ENCODE results near the gene AXIN2.

AXIN2 gene

DNA sequence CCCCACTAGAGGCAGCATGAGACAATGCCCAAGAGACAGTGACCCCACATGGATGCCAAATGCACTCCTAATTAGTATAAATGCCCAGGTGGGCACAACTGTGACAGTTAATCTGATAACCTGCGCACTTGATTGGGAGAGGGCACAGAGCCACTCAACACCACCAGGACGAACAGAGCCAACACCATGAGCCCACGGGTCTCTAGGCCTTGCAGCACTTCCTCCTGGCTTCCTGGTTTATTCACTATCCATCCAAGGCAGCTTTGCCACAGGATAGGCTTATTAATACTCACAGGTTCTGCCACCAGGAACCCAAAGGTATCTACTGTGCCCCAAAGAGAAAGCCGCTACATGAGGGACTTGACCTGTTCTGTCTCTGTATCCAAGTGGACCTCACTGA is 14.9 kb downstream of the AXIN2 start:
- DNase-seq (ENCODE audit: low read depth, low spot score) = no peak
- Histone ChIP-seq H3K9ac (ENCODE audit: insufficient read length) (no peak overlapping the region), H3K36me3 (ENCODE audit: insufficient read depth, low read length) (peaks cover 15% of the 10 kb centered on the region), H3K4me3 (no peak overlapping the region), H3K27ac (no peak overlapping the region), H3K9me3 (ENCODE audit: low read depth, low read length) (no peaks in the 10 kb centered on the region)
- no peak for TF ChIP-seq FOXP2 (optimal IDR thresholded peaks at IDR 0.05; ENCODE audit: control extremely low read depth, extremely low read length, insufficient read depth)
- no peak for TF ChIP-seq EZH2 (IDR thresholded peaks at IDR 0.05)
- TF ChIP-seq POLR2AphosphoS5 (IDR thresholded peaks at IDR 0.05; ENCODE audit: borderline replicate concordance, low read depth, low read length) = no peak

DNA sequence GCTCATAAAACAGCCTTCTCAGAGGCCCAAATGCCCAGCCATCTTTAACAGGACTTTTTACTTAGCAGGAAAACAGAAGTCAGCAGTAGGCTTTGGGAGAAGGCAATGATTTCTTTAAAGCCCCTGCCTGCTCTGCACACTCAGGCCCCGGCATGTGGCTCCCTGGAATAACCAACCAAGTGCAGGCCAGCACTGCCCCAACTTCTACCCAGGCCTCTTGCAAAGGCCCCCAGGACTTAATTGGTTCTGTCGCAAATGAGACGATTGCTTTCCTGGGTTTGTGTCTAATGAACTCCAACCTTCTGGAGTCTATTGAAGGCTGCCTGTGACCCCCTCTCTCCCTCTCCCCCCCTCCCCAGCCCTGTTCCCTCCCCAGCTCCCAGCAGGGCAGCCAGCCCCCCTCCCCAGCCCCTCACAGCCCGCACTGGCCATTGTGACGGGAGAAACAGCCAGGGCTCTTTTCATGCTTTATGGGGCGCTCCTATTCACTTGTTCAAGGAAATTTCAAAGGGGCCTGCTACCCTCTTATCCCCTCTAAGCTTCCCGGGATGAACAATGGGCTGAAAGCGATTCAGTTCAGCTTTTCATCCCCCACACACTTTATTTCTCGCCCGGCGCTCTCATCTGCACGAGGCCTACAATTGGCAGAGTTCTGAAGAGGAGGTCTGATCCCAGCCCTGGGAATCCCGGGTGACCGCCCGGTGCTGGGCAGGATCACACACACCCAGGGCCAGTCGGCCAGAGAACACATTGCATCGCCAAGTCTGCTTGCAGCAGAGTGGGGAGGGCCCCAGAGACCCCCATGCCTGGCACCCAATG is 15.5 kb downstream of the AXIN2 start:
- H3K4me3 ChIP-seq = no peak overlapping the region

DNA sequence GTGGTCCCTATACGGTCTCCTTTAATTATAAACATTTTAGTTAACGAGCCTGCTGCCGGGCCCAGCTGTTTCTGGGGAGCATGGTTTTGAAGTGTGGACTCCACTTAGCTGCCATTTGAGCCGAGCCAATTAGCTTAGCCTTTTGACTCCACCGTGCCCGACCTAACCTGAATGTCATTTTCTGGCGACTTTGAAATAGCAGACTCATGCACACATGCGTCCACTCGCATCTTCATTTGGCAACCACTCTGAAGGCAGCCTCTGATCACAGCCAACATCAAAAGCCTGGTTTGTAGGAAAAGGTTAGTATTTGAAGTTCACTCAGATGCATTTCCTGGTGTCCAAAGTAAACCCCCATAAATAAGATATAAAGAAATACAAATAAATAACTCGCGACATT is 16.8 kb downstream of the AXIN2 start:
- DNase-seq (ENCODE audit: low read depth, low spot score) = no peak
- Histone ChIP-seq H3K36me3 (ENCODE audit: insufficient read depth, low read length) (peaks cover 25% of the 10 kb centered on the region), H3K9ac (ENCODE audit: insufficient read length) (no peak overlapping the region), H3K4me3 (no peak overlapping the region), H3K9me3 (ENCODE audit: low read depth, low read length) (no peaks in the 10 kb centered on the region), H3K27ac (peak overlapping the region; percentile 46; the same call in 1 of the 2 replicates)
- TF ChIP-seq POLR2AphosphoS5 (IDR thresholded peaks at IDR 0.05; ENCODE audit: borderline replicate concordance, low read depth, low read length) (no peak), FOXP2 (optimal IDR thresholded peaks at IDR 0.05; ENCODE audit: control extremely low read depth, extremely low read length, insufficient read depth) (no peak), EZH2 (IDR thresholded peaks at IDR 0.05) (no peak)

More for the DNA sequence above, 15.5 kb downstream of the AXIN2 start:
- DNase-seq (ENCODE audit: low read depth, low spot score) = no peak
- H3K36me3 ChIP-seq (ENCODE audit: insufficient read depth, low read length) = peaks cover 20% of the 10 kb centered on the region
- TF ChIP-seq EZH2 (IDR thresholded peaks at IDR 0.05) = no peak
- TF ChIP-seq FOXP2 (optimal IDR thresholded peaks at IDR 0.05; ENCODE audit: control extremely low read depth, extremely low read length, insufficient read depth) = no peak
- no peak for TF ChIP-seq POLR2AphosphoS5 (IDR thresholded peaks at IDR 0.05; ENCODE audit: borderline replicate concordance, low read depth, low read length)
- no peak overlapping the region for H3K9ac ChIP-seq (ENCODE audit: insufficient read length)
- no peaks in the 10 kb centered on the region for H3K9me3 ChIP-seq (ENCODE audit: low read depth, low read length)
- no peak overlapping the region for H3K27ac ChIP-seq

DNA sequence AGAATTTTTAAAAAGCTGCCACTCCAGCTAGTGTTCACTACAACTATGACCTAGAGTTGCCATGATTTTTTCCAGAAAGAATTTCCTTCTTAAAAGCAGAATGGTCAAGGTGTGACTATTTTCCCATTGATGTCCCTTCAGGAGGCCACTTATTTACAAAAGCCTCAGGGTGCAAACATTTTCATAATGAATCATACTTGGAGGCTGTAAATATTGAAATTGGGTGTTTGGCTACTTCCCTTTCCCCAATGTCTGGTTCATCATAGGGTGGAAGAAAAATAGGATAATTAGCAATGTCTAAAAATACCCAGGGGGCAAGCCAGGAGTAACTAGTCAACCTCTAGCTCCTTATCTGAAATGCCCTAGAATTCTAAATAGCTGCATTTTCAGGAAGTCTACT is 18.8 kb downstream of the AXIN2 start:
- Histone ChIP-seq H3K4me3 (no peak overlapping the region), H3K9ac (ENCODE audit: insufficient read length) (no peak overlapping the region), H3K27ac (no peak overlapping the region), H3K9me3 (ENCODE audit: low read depth, low read length) (no peaks in the 10 kb centered on the region), H3K36me3 (ENCODE audit: insufficient read depth, low read length) (peaks cover 14% of the 10 kb centered on the region; the same call in 1 of the 2 replicates)
- TF ChIP-seq POLR2AphosphoS5 (IDR thresholded peaks at IDR 0.05; ENCODE audit: borderline replicate concordance, low read depth, low read length) (no peak), FOXP2 (optimal IDR thresholded peaks at IDR 0.05; ENCODE audit: control extremely low read depth, extremely low read length, insufficient read depth) (no peak), EZH2 (IDR thresholded peaks at IDR 0.05) (no peak)
- DNase-seq (ENCODE audit: low read depth, low spot score) = no peak

DNA sequence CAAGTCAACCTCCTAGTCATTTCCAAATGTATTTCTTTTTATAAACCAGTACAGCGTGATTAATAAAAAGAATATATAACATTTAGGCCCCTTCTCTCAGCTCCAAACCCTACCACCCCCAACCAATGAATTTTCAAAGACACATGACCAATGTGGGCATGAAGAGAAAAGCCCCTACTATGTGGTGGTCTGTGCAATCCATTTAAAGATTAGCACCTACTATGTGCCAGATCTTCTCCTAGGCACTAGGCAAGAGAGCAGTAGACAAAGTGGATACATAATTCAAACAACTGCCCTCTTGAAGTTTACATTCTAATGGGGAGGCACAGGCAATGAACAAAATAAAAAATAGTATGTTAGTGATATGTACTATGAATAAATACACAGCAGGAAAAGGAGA is 19.4 kb downstream of the AXIN2 start:
- DNase-seq (ENCODE audit: low read depth, low spot score) = no peak
- H3K36me3 ChIP-seq (ENCODE audit: insufficient read depth, low read length) = peaks cover 19% of the 10 kb centered on the region; the same call in 1 of the 2 replicates
- no peaks in the 10 kb centered on the region for H3K9me3 ChIP-seq (ENCODE audit: low read depth, low read length)
- no peak overlapping the region for H3K9ac ChIP-seq (ENCODE audit: insufficient read length)
- H3K4me3 ChIP-seq = no peak overlapping the region
- TF ChIP-seq EZH2 (IDR thresholded peaks at IDR 0.05) (no peak), FOXP2 (optimal IDR thresholded peaks at IDR 0.05; ENCODE audit: control extremely low read depth, extremely low read length, insufficient read depth) (no peak), POLR2AphosphoS5 (IDR thresholded peaks at IDR 0.05; ENCODE audit: borderline replicate concordance, low read depth, low read length) (no peak)
- no peak overlapping the region for H3K27ac ChIP-seq

DNA sequence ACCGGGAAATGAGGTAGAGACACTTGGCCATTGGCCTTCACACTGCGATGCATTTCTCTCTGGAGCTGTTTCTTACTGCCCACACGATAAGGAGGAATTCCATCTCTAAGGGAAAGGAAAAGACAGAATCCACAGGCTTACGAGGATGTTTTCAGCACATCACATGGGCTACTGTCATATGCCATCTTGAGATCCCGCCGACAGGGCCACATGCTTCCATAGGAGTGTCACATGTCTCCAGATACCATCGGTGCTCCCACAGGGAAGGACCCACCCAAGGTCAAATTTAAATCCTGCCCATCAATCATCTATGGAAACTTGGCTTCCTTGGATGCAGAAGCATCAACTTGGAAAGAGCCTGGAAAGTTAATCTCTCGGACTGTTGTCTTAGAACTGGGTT is 20.0 kb downstream of the AXIN2 start:
- no peaks in the 10 kb centered on the region for H3K9me3 ChIP-seq (ENCODE audit: low read depth, low read length)
- no peak overlapping the region for H3K4me3 ChIP-seq
- H3K9ac ChIP-seq (ENCODE audit: insufficient read length) = no peak overlapping the region
- no peak for DNase-seq (ENCODE audit: low read depth, low spot score)
- TF ChIP-seq POLR2AphosphoS5 (IDR thresholded peaks at IDR 0.05; ENCODE audit: borderline replicate concordance, low read depth, low read length) (no peak), EZH2 (IDR thresholded peaks at IDR 0.05) (no peak), FOXP2 (optimal IDR thresholded peaks at IDR 0.05; ENCODE audit: control extremely low read depth, extremely low read length, insufficient read depth) (no peak)
- H3K36me3 ChIP-seq (ENCODE audit: insufficient read depth, low read length) = peaks cover 24% of the 10 kb centered on the region; the same call in 1 of the 2 replicates
- H3K27ac ChIP-seq = no peak overlapping the region

DNA sequence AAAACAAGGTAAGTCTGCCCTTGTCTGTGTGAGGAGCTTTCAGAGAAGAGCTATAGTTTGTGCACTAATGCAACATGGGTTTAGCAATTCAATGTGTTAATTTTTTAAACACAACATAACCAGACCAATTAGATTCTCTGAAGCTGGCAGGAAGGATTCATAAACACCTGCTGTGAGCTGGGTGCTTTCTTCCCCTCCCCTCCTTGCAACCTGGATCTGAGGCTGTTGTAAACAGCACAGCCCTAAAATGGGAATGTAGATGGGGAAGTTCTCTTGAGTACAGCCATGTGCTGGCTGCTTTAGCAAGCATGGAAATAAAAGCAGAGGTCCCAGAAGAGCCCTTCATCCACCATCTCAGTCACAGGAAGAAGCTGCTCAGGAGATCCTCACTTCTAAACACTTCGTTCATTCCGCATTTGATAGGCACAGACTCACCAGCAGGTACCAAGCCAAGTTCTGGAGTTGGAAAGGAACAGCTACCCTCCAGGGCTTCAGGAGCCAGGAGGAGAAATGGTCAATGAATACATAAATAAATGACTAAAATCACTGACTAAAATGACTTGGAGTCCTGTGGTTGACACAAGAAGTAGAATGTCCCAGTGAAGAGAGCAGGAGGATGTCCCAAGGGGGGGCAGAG is 21.7 kb downstream of the AXIN2 start:
- DNase-seq (ENCODE audit: low read depth, low spot score) = no peak
- Histone ChIP-seq H3K36me3 (ENCODE audit: insufficient read depth, low read length) (peaks cover 36% of the 10 kb centered on the region; the same call in 1 of the 2 replicates), H3K9ac (ENCODE audit: insufficient read length) (no peak overlapping the region), H3K27ac (peak overlapping the region; percentile 48; the same call in 1 of the 2 replicates), H3K4me3 (peak overlapping the region; percentile 29; the same call in 1 of the 2 replicates), H3K9me3 (ENCODE audit: low read depth, low read length) (no peaks in the 10 kb centered on the region)
- TF ChIP-seq POLR2AphosphoS5 (IDR thresholded peaks at IDR 0.05; ENCODE audit: borderline replicate concordance, low read depth, low read length) = no peak
- TF ChIP-seq EZH2 (IDR thresholded peaks at IDR 0.05) = no peak
- no peak for TF ChIP-seq FOXP2 (optimal IDR thresholded peaks at IDR 0.05; ENCODE audit: control extremely low read depth, extremely low read length, insufficient read depth)

Measured in SK-N-MC (cell line).